GM21360 (cell line): Measurements from ENCODE around the gene EEF1G.

ENCODE experiments used
- ATAC-seq: cut with Tn5 transposase; IDR thresholded peaks from one replicate; pipeline ENCODE4 v1.9.1; 2021; ENCODE audit warnings: mild to moderate bottlenecking, moderate library complexity; ENCODE audit not compliant: unreplicated experiment

The EEF1G gene

GRCh38 chr11:62542111-62542745, 31.5 kb downstream of the EEF1G start:
- no peak for ATAC-seq

- peak; percentile 43 for ATAC-seq
Observed at GRCh38 chr11:62540804-62541701, 32.6 kb downstream of the EEF1G start.

- no peak for ATAC-seq
Observed at GRCh38 chr11:62539238-62539925, 34.3 kb downstream of the EEF1G start.

- no peak for ATAC-seq
Observed at GRCh38 chr11:62538470-62539237, 35.0 kb downstream of the EEF1G start.

GRCh38 chr11:62536301-62536957, 37.3 kb downstream of the EEF1G start:
- no peak for ATAC-seq

GRCh38 chr11:62535802-62536201, 37.9 kb downstream of the EEF1G start:
- ATAC-seq, result no peak

- no peak for ATAC-seq
Observed at GRCh38 chr11:62534779-62535545, 38.7 kb downstream of the EEF1G start.

GRCh38 chr11:62532096-62532495, 41.6 kb downstream of the EEF1G start:
- ATAC-seq, result no peak

- no peak for ATAC-seq
Observed at GRCh38 chr11:62516736-62517371, 56.8 kb downstream of the EEF1G start.

- no peak for ATAC-seq
Observed at GRCh38 chr11:62514151-62514550, 59.5 kb downstream of the EEF1G start.

- ATAC-seq, result no peak
Observed at GRCh38 chr11:62513626-62514025, 60.1 kb downstream of the EEF1G start.

GRCh38 chr11:62512961-62513360, 60.7 kb downstream of the EEF1G start:
- no peak for ATAC-seq
